Coronary artery (tissue), 2 donors: ENCODE data around the gene ASB2.

Experiments
- DNase-seq: peaks from one replicate; pipeline ENCODE4 v3.0.0-alpha.2; 2017; ENCODE audit warnings: low spot score
- H3K27ac ChIP-seq, 2 donors: fragments of 200-600 bp; sonication (generic); one replicate each; pipeline ENCODE4 v1.5.1; 2016 to 2019
- H3K4me3 ChIP-seq: fragments of 200-600 bp; sonication (generic); 2 replicates; pipeline ENCODE4 v1.5.1; 2016; ENCODE audit warnings: mild to moderate bottlenecking, moderate library complexity
- CTCF ChIP-seq: fragments of 200-600 bp; sonication (generic); IDR thresholded peaks from one replicate; pipeline ENCODE4 v1.5.1; 2019; ENCODE audit warnings: antibody characterized with exemption

Gene ASB2

GRCh38 chr14:93929048-93929535, 47.3 kb downstream of the ASB2 start:
- Histone ChIP-seq H3K27ac (no peak overlapping the region), H3K4me3 (no peak overlapping the region)
- no peak for TF ChIP-seq CTCF
- no peak for DNase-seq

DNA sequence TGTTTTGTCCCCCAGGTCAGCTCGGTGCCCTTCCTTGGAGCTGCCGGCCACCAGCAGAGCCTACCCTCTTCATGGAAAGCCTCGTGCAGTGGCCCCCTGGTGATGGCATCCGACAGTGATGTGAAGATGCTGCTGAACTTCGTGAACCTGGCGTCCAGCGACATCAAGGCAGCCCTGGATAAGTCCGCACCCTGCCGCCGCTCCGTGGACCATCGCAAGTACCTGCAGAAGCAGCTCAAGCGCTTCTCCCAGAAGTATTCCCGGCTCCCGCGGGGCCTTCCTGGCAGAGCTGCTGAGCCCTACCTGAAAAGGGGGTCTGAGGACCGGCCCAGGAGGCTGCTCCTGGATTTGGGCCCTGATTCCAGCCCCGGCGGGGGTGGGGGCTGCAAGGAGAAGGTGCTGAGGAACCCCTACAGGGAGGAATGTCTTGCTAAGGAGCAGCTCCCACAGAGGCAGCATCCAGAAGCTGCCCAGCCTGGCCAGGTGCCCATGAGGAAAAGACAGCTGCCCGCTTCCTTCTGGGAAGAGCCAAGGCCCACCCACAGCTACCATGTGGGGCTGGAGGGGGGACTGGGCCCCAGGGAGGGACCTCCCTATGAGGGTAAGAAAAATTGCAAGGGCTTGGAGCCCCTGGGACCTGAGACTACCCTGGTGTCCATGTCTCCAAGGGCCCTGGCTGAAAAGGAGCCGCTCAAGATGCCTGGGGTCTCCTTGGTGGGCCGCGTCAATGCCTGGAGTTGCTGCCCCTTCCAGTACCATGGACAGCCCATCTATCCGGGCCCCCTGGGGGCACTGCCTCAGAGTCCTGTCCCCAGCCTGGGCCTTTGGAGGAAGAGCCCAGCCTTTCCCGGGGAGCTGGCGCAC, 48.0 kb downstream of the ASB2 start:
- no peak overlapping the region for H3K27ac ChIP-seq
- TF ChIP-seq CTCF = no peak
- DNase-seq = no peak
- H3K4me3 ChIP-seq = no peak overlapping the region

DNA sequence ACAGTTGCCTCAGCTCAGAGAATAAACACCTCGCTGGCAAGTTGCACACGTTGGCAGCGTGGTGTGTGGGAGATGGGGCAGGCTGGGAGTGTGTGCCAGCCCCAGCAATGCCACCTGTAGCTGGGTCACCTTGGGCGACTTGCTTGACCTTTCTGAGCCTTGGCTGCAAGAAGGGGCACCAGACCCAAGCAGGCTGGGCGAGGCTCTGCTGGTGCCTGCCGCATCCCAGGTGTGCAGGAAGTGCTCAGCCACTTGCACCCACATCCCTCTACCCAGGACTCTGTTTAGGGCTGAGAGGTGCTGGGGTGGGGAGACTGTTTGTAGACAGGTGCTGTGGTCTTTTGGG, 48.6 kb downstream of the ASB2 start:
- TF ChIP-seq CTCF = no peak
- no peak for DNase-seq
- Histone ChIP-seq H3K27ac (no peak overlapping the region), H3K4me3 (no peak overlapping the region)

GRCh38 chr14:93926873-93927799, 49.2 kb downstream of the ASB2 start, which contains the start of gene FAM181A:
Gene FAM181A, plus strand, starts transcription at chr14:93927344. Its CDS starts 942 bp downstream, at chr14:93928286.
- no peak within 1 kb of the TSS for H3K4me3 ChIP-seq
- no peak within 1 kb of the TSS for H3K27ac ChIP-seq
- TF ChIP-seq CTCF = no peak
- no peak for DNase-seq

DNA sequence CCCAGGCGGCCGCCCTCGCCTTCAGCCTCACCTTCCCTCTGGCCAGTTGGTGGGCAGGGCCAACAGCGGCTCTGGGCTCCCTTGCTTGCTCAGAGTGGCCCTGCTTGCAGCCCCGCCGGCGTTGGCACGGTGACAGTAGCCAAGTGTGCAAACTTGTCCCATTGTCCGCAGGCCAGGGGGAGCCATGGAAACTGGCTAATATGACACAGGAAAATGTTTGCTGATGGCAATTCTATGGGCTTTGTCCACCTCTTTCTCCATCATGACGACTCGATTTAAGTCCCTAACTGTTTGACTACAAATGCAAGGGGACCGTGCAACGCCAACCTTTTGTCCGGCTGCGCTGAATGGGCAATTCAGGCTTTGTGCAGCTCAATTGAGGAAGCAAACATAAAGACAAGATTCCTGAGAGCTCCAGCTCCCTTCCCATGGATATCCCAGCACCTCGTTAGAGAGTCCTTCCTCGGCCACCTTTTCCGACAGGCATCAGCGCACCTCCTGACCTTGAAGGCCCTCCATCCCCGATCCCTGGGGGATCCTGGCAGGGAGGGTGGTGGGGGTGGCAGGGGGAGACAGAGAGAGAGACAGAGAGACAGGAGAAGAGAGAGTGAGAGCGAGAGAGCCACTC, 50.0 kb downstream of the ASB2 start:
- Histone ChIP-seq H3K4me3 (no peak overlapping the region), H3K27ac (no peak overlapping the region)
- TF ChIP-seq CTCF = no peak
- DNase-seq = no peak

GRCh38 chr14:93925374-93925895, 50.9 kb downstream of the ASB2 start:
- TF ChIP-seq CTCF = no peak
- Histone ChIP-seq H3K27ac (no peak overlapping the region), H3K4me3 (no peak overlapping the region)
- no peak for DNase-seq
